Measurements from ENCODE around the gene KCNJ3.

Gene KCNJ3

GRCh38 chr2:154707994-154708575 is 9.6 kb downstream of the KCNJ3 start:
- H3K4me1 ChIP-seq (ENCODE audit: control insufficient read depth in 1 of 2, insufficient read depth in 1 of 2, low read depth in 1 of 2, low read length in 1 of 2): no peaks in the 10 kb centered on the region
- no peaks in the 10 kb centered on the region for H3K9me3 ChIP-seq
- no peaks in the 10 kb centered on the region for H3K27me3 ChIP-seq
- H3K4me3 ChIP-seq (ENCODE audit: low read depth in 1 of 2, low read length in 1 of 2): no peak overlapping the region
- H3K27ac ChIP-seq: no peak overlapping the region
- no peak for TF ChIP-seq CTCF (IDR thresholded peaks at IDR 0.05)
- no peaks in the 10 kb centered on the region for H3K36me3 ChIP-seq

GRCh38 chr2:154709215-154709614 is 10.7 kb downstream of the KCNJ3 start:
- H3K27ac ChIP-seq: no peak overlapping the region
- no peaks in the 10 kb centered on the region for H3K36me3 ChIP-seq
- no peak overlapping the region for H3K4me3 ChIP-seq (ENCODE audit: low read depth in 1 of 2, low read length in 1 of 2)
- no peaks in the 10 kb centered on the region for H3K4me1 ChIP-seq (ENCODE audit: control insufficient read depth in 1 of 2, insufficient read depth in 1 of 2, low read depth in 1 of 2, low read length in 1 of 2)
- H3K9me3 ChIP-seq: no peaks in the 10 kb centered on the region
- TF ChIP-seq CTCF (IDR thresholded peaks at IDR 0.05): no peak
- H3K27me3 ChIP-seq: no peaks in the 10 kb centered on the region

- Histone ChIP-seq H3K9me3 (no peaks in the 10 kb centered on the region), H3K4me1 (ENCODE audit: control insufficient read depth in 1 of 2, insufficient read depth in 1 of 2, low read depth in 1 of 2, low read length in 1 of 2) (no peaks in the 10 kb centered on the region), H3K4me3 (ENCODE audit: low read depth in 1 of 2, low read length in 1 of 2) (no peak overlapping the region), H3K36me3 (no peaks in the 10 kb centered on the region), H3K27me3 (no peaks in the 10 kb centered on the region), H3K27ac (no peak overlapping the region)
- TF ChIP-seq CTCF (IDR thresholded peaks at IDR 0.05): no peak
These were observed 11.6 kb downstream of the KCNJ3 start for GRCh38 chr2:154710078-154710477.

- TF ChIP-seq CTCF (IDR thresholded peaks at IDR 0.05): no peak
- no peaks in the 10 kb centered on the region for H3K9me3 ChIP-seq
- no peaks in the 10 kb centered on the region for H3K27me3 ChIP-seq
- no peak overlapping the region for H3K27ac ChIP-seq
- no peak overlapping the region for H3K4me3 ChIP-seq (ENCODE audit: low read depth in 1 of 2, low read length in 1 of 2)
- no peaks in the 10 kb centered on the region for H3K36me3 ChIP-seq
- no peaks in the 10 kb centered on the region for H3K4me1 ChIP-seq (ENCODE audit: control insufficient read depth in 1 of 2, insufficient read depth in 1 of 2, low read depth in 1 of 2, low read length in 1 of 2)
These were observed 12.2 kb downstream of the KCNJ3 start for GRCh38 chr2:154710685-154711084.

GRCh38 chr2:154713675-154714074 is 15.2 kb downstream of the KCNJ3 start:
- no peak for TF ChIP-seq CTCF (IDR thresholded peaks at IDR 0.05)
- H3K9me3 ChIP-seq: no peaks in the 10 kb centered on the region
- H3K4me1 ChIP-seq (ENCODE audit: control insufficient read depth in 1 of 2, insufficient read depth in 1 of 2, low read depth in 1 of 2, low read length in 1 of 2): no peaks in the 10 kb centered on the region

GRCh38 chr2:154720651-154721050 is 22.2 kb downstream of the KCNJ3 start:
- Histone ChIP-seq H3K4me3 (ENCODE audit: low read depth in 1 of 2, low read length in 1 of 2) (no peak overlapping the region), H3K27ac (no peak overlapping the region), H3K27me3 (no peaks in the 10 kb centered on the region), H3K36me3 (no peaks in the 10 kb centered on the region), H3K4me1 (ENCODE audit: control insufficient read depth in 1 of 2, insufficient read depth in 1 of 2, low read depth in 1 of 2, low read length in 1 of 2) (no peaks in the 10 kb centered on the region), H3K9me3 (no peaks in the 10 kb centered on the region)
- no peak for TF ChIP-seq CTCF (IDR thresholded peaks at IDR 0.05)

More at GRCh38 chr2:154713675-154714074, 15.2 kb downstream of the KCNJ3 start:
- Histone ChIP-seq H3K27me3 (no peaks in the 10 kb centered on the region), H3K36me3 (no peaks in the 10 kb centered on the region), H3K4me3 (ENCODE audit: low read depth in 1 of 2, low read length in 1 of 2) (no peak overlapping the region), H3K27ac (no peak overlapping the region)

Data from neutrophil (primary cell).